Measurements from ENCODE around the gene LTBP4. TPM values are rescaled to one million over a fixed set of nuclear protein-coding genes. Genes with fewer than 3 reads are reported as not detected.
"Not testable (repeated sequence)": the region's sequence is repeated elsewhere in the genome, so short reads cannot be mapped to it uniquely, and the experiment has no call there.

Gene LTBP4
- total RNA-seq, 1 experiment from 2014 or later = 30.8 TPM

DNA sequence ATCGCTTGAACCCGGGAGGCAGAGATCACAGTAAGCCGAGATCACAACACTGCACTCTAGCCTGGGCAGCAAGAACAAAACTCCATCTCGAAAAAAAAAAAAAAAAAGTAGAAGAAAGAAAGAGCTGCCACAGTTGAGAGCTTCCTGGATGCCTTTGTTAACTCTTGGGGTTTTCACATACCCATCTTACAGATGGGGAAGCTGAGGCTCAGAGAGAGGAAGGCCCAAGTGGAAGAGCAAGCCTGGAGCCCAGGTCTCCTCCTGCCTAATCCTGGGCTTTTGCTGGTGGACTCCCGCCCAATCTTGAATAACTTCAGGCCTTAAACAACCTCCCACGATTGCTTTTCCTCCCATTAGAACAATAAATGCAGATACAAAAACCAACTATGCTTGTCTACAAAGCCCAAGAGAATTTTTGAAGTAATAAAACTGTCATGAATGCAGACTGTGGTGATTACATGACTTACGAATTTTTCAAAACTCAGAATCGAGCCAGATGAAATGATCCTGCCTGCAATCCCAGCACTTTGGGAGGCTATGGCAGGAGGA lies 41.7 kb downstream of the LTBP4 start:
- Mint-ChIP-seq H3K36me3 (ENCODE audit: insufficient read depth, unreplicated experiment) (no peaks in the 10 kb centered on the region), H3K9me3 (ENCODE audit: unreplicated experiment) (no peaks in the 10 kb centered on the region), H3K27me3 (ENCODE audit: insufficient read depth, unreplicated experiment) (no peaks in the 10 kb centered on the region), H3K27ac (ENCODE audit: unreplicated experiment) (no peak overlapping the region), H3K4me1 (ENCODE audit: low read depth, unreplicated experiment) (peaks cover 11% of the 10 kb centered on the region), H3K4me3 (ENCODE audit: unreplicated experiment) (no peak overlapping the region)
- POLR2A ChIA-PET = no interaction called here
- Histone ChIP-seq H3K9me3 (no peaks in the 10 kb centered on the region), H3K4me3 (ENCODE audit: low read depth, low read length) (no peak overlapping the region), H3K36me3 (ENCODE audit: control insufficient read depth, insufficient read depth, low read length) (no peaks in the 10 kb centered on the region), H3K27me3 (replicated peaks; ENCODE audit: control insufficient read depth, insufficient read depth, low read length) (no peaks in the 10 kb centered on the region), H3K4me1 (0 out of 2 replicates have a peak, but pooled peaks cover 3% of the 10 kb centered on the region)
- CTCF ChIA-PET = no interaction called here
- intact Hi-C loops (cut with micrococcal nuclease; ENCODE audit: unreplicated experiment) = no loop called here
- DNase-seq = no peak
- BruUV-seq (replicated peaks) = no TSS peak
- TF ChIP-seq, protein P1, sequence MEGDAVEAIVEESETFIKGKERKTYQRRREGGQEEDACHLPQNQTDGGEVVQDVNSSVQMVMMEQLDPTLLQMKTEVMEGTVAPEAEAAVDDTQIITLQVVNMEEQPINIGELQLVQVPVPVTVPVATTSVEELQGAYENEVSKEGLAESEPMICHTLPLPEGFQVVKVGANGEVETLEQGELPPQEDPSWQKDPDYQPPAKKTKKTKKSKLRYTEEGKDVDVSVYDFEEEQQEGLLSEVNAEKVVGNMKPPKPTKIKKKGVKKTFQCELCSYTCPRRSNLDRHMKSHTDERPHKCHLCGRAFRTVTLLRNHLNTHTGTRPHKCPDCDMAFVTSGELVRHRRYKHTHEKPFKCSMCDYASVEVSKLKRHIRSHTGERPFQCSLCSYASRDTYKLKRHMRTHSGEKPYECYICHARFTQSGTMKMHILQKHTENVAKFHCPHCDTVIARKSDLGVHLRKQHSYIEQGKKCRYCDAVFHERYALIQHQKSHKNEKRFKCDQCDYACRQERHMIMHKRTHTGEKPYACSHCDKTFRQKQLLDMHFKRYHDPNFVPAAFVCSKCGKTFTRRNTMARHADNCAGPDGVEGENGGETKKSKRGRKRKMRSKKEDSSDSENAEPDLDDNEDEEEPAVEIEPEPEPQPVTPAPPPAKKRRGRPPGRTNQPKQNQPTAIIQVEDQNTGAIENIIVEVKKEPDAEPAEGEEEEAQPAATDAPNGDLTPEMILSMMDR (IDR thresholded peaks at IDR 0.05; ENCODE audit: insufficient read depth in 1 of 2, low read depth in 1 of 2, low read length in 1 of 2, severe bottlenecking in 1 of 2, unreplicated experiment in 1 of 2) = no peak

DNA sequence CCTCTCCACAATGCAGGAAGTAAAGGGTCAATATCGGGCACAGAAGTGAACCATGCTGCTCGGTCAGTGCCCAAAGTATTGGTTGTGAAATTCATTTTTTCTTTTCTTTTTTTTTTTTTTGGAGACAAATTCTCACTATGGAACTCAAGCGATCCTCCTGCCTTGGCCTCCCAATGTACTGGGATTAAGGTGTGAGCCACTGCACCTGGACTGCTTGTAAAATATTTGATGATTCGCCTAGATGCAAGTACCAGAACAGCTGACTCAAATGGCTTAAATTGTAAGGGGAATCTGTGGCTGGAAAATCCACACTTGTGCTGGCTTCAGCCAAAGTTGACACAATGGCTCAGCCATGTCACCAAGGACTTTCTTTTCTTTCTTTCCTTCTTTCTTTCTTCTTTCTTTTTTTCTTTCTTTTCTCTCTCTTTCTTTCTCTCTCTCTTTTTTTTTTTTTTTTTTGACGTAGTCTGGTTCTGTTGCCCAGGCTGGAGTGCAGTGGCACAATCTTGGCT lies 45.6 kb downstream of the LTBP4 start:
- intact Hi-C loops (cut with micrococcal nuclease; ENCODE audit: unreplicated experiment) = no loop called here
- Histone ChIP-seq H3K4me3 (ENCODE audit: low read depth, low read length) (peak overlapping the region; percentile 29), H3K36me3 (ENCODE audit: control insufficient read depth, insufficient read depth, low read length) (no peaks in the 10 kb centered on the region), H3K27me3 (replicated peaks; ENCODE audit: control insufficient read depth, insufficient read depth, low read length) (no peaks in the 10 kb centered on the region), H3K4me1 (0 out of 2 replicates have a peak, but pooled peaks cover 3% of the 10 kb centered on the region), H3K9me3 (no peaks in the 10 kb centered on the region)
- no peak for DNase-seq
- peaks cover 11% of the 10 kb centered on the region for H3K4me1 Mint-ChIP-seq (ENCODE audit: low read depth, unreplicated experiment)
- ChIA-PET POLR2A (interaction anchor here (0.6 kb wide), 2 partner anchors 14 to 617 kb away, joined by 4 read pairs; no protein-coding TSS in a partner anchor), CTCF (interaction anchor here (0.6 to 1.0 kb wide), 2 partner anchors 16 to 995 kb away, joined by 4 read pairs; no protein-coding TSS in a partner anchor)
- H3K9me3 Mint-ChIP-seq (ENCODE audit: unreplicated experiment) = peaks cover 9% of the 10 kb centered on the region
- H3K36me3 Mint-ChIP-seq (ENCODE audit: insufficient read depth, unreplicated experiment) = no peaks in the 10 kb centered on the region
- no TSS peak for BruUV-seq (replicated peaks)
- no peaks in the 10 kb centered on the region for H3K27me3 Mint-ChIP-seq (ENCODE audit: insufficient read depth, unreplicated experiment)
- H3K27ac Mint-ChIP-seq (ENCODE audit: unreplicated experiment) = peak overlapping the region; percentile 2
- TF ChIP-seq, protein P1 (IDR thresholded peaks at IDR 0.05; ENCODE audit: insufficient read depth in 1 of 2, low read depth in 1 of 2, low read length in 1 of 2, severe bottlenecking in 1 of 2, unreplicated experiment in 1 of 2) = no peak
- peak overlapping the region; percentile 71 for H3K4me3 Mint-ChIP-seq (ENCODE audit: unreplicated experiment)

DNA sequence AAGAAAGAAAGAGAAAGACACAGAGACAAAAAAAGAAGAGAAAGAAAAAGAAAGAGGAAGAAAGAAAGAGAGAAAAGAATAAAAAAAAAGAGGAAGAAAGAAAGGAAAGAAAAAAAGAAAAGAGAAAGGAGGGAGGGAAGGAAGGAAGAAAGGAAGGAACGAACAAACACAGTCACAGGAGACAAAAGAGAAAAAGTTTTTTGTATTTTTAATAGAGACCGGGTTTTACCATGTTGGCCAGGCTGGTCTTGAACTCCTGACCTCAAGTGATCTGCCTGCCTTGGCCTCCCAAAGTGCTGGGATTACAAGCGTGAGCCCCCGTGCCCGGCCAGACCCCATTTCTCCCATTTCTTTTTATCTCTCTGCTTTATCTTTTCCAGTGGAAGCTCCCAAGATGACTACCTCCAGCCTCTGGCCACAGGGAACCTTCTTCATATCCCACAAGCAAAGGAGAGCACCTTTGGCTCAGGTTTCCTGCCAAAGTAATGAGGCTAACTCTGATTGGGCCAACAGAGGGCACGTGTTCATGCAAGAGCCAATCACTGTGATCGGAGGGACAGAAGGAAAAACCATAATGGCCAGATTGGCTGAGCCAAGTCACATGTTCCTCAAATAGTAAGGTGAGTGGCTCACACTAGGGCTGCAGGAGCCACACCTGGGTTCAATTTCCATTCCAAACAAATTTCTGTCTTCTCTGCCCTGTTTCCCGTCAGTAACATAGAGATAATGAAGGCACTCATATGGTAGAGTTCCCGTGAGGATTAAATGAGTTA lies 48.9 kb downstream of the LTBP4 start:
- H3K27ac Mint-ChIP-seq (ENCODE audit: unreplicated experiment); H3K9me3 Mint-ChIP-seq (ENCODE audit: unreplicated experiment); H3K36me3 Mint-ChIP-seq (ENCODE audit: insufficient read depth, unreplicated experiment); BruUV-seq (replicated peaks); H3K36me3 ChIP-seq (ENCODE audit: control insufficient read depth, insufficient read depth, low read length); DNase-seq; H3K4me3 ChIP-seq (ENCODE audit: low read depth, low read length); H3K4me1 ChIP-seq; H3K27me3 Mint-ChIP-seq (ENCODE audit: insufficient read depth, unreplicated experiment); H3K27me3 ChIP-seq (replicated peaks; ENCODE audit: control insufficient read depth, insufficient read depth, low read length); CTCF ChIA-PET; intact Hi-C loops (cut with micrococcal nuclease; ENCODE audit: unreplicated experiment); H3K9me3 ChIP-seq; POLR2A ChIA-PET: not testable (repeated sequence)
- H3K4me3 Mint-ChIP-seq (ENCODE audit: unreplicated experiment) = peak overlapping the region; percentile 29
- H3K4me1 Mint-ChIP-seq (ENCODE audit: low read depth, unreplicated experiment) = peaks cover 11% of the 10 kb centered on the region
